ENCODE results near the gene UBE3B. TPM values are rescaled to one million over a fixed set of nuclear protein-coding genes. Genes with fewer than 3 reads are reported as not detected.

The UBE3B gene
- total RNA-seq, 1 donor from 2014 or later: 21.4 TPM

DNA sequence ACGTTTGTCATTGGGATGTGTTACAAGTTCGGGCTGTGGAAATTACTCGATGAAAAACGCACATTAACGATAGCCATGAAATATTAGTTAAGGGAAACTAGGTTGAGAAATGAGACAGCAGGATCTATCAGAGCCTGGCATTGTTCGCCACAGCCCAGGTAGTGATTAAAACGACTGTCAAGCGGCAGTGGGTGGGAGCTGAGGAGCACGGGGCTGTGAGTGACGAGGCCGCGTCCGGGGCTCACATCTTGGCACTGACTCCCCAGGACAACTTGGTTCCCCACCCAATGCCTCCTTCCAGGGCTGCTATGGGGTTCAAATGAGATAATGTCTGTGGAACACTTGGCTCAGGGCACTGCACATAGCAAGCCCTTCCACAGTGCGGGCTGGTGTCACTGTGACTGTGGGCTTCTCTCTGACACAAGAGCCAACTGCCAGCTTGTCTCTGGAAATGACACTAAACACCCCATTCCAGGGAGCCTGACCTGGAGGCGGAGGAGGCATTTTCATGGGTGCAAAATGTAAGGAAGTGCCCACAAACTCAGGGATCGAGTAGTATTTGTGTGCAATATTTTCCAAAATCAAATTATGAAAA lies 76.6 kb downstream of the UBE3B start:
- H3K27me3 ChIP-seq (ENCODE audit: control insufficient read depth in 3 of 3, insufficient read depth in 3 of 3, low read length in 3 of 3): peaks cover 29 to 37% (median 35%) of the 10 kb centered on the region in 3 donors
- H3K4me3 ChIP-seq (ENCODE audit: low read length in 3 of 3): no peak overlapping the region
- peaks cover 0 to 7% (median 2%) of the 10 kb centered on the region in 3 donors for H3K4me1 ChIP-seq (ENCODE audit: control insufficient read depth in 3 of 3, insufficient read depth in 3 of 3, low read length in 3 of 3)
- no peak overlapping the region for H3K27ac ChIP-seq (ENCODE audit: low read depth, low read length)
- no peaks in the 10 kb centered on the region for H3K9me3 ChIP-seq (ENCODE audit: control insufficient read depth in 3 of 3, low read length in 3 of 3)
- no peak overlapping the region for H3K9ac ChIP-seq (ENCODE audit: low read depth in 1 of 3, low read length in 3 of 3)
- H3K36me3 ChIP-seq (ENCODE audit: control insufficient read depth in 3 of 3, insufficient read depth in 3 of 3, low read length in 3 of 3): peaks cover 1 to 10% (median 7%) of the 10 kb centered on the region in 3 donors

DNA sequence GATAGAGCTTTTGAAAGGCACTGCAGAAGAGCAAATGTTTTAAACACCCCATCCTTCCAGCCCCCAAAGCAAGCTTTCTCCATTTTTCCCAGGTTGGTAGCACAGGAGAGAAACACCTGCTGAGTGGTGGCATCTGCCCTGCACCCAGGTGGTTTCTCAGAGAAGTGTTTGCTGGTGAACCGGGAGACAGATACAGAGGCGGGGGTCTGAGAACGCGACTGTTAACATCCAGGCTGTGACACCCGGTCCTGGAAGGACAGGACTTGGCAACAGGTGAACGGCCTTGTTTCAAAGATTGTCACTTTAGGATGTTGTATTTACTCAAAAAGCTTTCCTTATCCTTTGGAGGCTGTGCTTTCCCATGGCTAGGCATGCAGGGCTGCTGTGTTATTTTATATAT lies 77.3 kb downstream of the UBE3B start:
- peaks cover 1 to 12% (median 9%) of the 10 kb centered on the region in 3 donors for H3K36me3 ChIP-seq (ENCODE audit: control insufficient read depth in 3 of 3, insufficient read depth in 3 of 3, low read length in 3 of 3)
- H3K4me1 ChIP-seq (ENCODE audit: control insufficient read depth in 3 of 3, insufficient read depth in 3 of 3, low read length in 3 of 3): peaks cover 0 to 7% (median 2%) of the 10 kb centered on the region in 3 donors
- no peak overlapping the region for H3K9ac ChIP-seq (ENCODE audit: low read depth in 1 of 3, low read length in 3 of 3)
- no peak overlapping the region for H3K27ac ChIP-seq (ENCODE audit: low read depth, low read length)
- peaks cover 26 to 32% (median 29%) of the 10 kb centered on the region in 3 donors for H3K27me3 ChIP-seq (ENCODE audit: control insufficient read depth in 3 of 3, insufficient read depth in 3 of 3, low read length in 3 of 3)
- H3K4me3 ChIP-seq (ENCODE audit: low read length in 3 of 3): no peak overlapping the region
- no peaks in the 10 kb centered on the region for H3K9me3 ChIP-seq (ENCODE audit: control insufficient read depth in 3 of 3, low read length in 3 of 3)

DNA sequence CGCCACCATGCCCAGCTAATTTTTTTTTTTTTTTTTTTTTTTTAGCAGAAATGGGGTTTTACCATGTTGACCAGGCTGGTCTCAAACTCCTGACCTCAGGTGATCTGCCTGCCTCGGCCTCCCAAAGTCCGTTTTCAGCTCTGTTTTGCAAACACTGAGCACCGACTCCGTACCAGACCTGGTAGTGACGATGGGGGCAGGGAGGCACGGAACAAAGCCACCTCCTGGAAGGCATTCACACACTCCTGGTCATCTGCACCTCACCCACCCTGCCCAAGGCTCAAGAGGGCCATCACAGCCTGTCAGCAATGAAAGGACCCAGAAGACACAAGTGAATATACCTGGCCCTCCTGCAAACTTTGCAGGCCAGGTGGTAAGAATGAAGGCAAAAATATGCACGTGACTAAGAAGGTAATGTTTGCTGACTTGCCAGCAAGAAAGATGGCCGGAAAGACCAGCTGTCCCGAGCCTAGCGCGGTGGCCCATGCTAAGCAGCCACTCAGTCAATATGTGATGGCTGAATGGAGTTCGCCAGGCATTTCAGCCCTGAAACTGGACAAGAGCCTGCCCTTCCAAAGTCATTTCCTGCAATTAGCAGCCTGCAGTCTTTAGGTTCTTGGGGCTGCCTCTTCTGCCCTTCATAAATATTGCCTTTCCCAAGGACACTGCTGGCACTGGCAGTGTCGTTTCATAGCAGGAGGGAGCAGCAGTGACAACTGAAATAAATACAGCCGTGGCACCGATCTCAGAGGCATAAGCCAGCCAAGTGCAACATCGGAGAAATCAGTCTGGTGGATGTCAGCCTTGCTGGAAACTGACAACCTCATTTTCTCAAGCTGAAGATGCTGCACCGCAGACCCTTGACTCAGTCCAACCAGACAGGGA lies 78.2 kb downstream of the UBE3B start:
- peaks cover 0 to 7% (median 2%) of the 10 kb centered on the region in 3 donors for H3K4me1 ChIP-seq (ENCODE audit: control insufficient read depth in 3 of 3, insufficient read depth in 3 of 3, low read length in 3 of 3)
- H3K27me3 ChIP-seq (ENCODE audit: control insufficient read depth in 3 of 3, insufficient read depth in 3 of 3, low read length in 3 of 3): peaks cover 18 to 24% (median 21%) of the 10 kb centered on the region in 3 donors
- no peaks in the 10 kb centered on the region for H3K9me3 ChIP-seq (ENCODE audit: control insufficient read depth in 3 of 3, low read length in 3 of 3)
- H3K27ac ChIP-seq (ENCODE audit: low read depth, low read length): no peak overlapping the region
- H3K36me3 ChIP-seq (ENCODE audit: control insufficient read depth in 3 of 3, insufficient read depth in 3 of 3, low read length in 3 of 3): peaks cover 1 to 17% (median 12%) of the 10 kb centered on the region in 3 donors
- H3K9ac ChIP-seq (ENCODE audit: low read depth in 1 of 3, low read length in 3 of 3): no peak overlapping the region
- no peak overlapping the region for H3K4me3 ChIP-seq (ENCODE audit: low read length in 3 of 3)

DNA sequence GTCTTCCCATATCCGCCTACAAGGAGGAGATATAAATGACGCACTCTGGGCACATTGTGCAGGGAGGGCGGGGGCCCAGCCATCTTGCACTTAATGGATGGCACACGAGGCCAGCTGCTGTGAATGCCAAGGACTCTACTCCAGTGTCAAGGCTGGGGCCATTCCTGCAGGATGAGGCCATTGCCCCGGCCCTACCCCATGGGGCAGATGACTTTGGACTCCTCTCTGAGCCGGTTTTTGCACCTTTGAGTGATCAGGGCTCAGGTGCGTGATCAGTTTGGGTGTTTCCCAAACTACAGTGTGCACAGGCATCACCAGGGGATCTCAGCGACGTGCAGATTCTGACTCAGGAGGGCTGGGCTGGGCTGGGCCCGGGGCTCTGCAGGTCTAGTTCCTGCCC lies 79.8 kb downstream of the UBE3B start:
- Histone ChIP-seq H3K27ac (ENCODE audit: low read depth, low read length) (no peak overlapping the region), H3K9me3 (ENCODE audit: control insufficient read depth in 3 of 3, low read length in 3 of 3) (no peaks in the 10 kb centered on the region), H3K4me3 (ENCODE audit: low read length in 3 of 3) (no peak overlapping the region), H3K4me1 (ENCODE audit: control insufficient read depth in 3 of 3, insufficient read depth in 3 of 3, low read length in 3 of 3) (peaks cover 0 to 7% (median 2%) of the 10 kb centered on the region in 3 donors), H3K9ac (ENCODE audit: low read depth in 1 of 3, low read length in 3 of 3) (no peak overlapping the region), H3K27me3 (ENCODE audit: control insufficient read depth in 3 of 3, insufficient read depth in 3 of 3, low read length in 3 of 3) (peaks cover 13 to 15% (median 13%) of the 10 kb centered on the region in 3 donors), H3K36me3 (ENCODE audit: control insufficient read depth in 3 of 3, insufficient read depth in 3 of 3, low read length in 3 of 3) (peaks cover 8 to 24% (median 14%) of the 10 kb centered on the region in 3 donors)

DNA sequence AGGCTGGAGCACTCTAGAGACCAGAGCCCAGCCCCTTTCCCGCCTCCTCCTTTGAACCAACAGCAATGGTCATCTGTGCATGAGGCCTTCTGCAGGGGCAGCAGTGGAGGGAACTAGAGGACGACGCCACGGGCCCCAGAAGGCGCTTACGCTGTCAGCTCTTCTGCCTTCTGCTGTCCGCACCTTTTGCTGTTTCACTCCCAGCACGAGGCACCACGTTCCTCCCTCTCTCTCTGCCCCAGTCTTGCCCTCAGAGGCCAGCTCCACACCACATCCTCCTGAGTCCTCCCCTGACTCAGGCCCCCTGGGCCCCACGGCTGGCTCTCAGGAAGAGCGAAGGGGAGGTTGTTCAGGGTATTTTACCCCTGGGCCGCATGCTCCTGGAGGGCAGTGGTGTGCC lies 80.4 kb downstream of the UBE3B start:
- H3K9me3 ChIP-seq (ENCODE audit: control insufficient read depth in 3 of 3, low read length in 3 of 3): no peaks in the 10 kb centered on the region
- H3K27ac ChIP-seq (ENCODE audit: low read depth, low read length): no peak overlapping the region
- peaks cover 14 to 25% (median 20%) of the 10 kb centered on the region in 3 donors for H3K36me3 ChIP-seq (ENCODE audit: control insufficient read depth in 3 of 3, insufficient read depth in 3 of 3, low read length in 3 of 3)
- H3K27me3 ChIP-seq (ENCODE audit: control insufficient read depth in 3 of 3, insufficient read depth in 3 of 3, low read length in 3 of 3): peaks cover 10 to 12% (median 10%) of the 10 kb centered on the region in 3 donors
- no peak overlapping the region for H3K4me3 ChIP-seq (ENCODE audit: low read length in 3 of 3)
- peaks cover 0 to 7% (median 2%) of the 10 kb centered on the region in 3 donors for H3K4me1 ChIP-seq (ENCODE audit: control insufficient read depth in 3 of 3, insufficient read depth in 3 of 3, low read length in 3 of 3)
- H3K9ac ChIP-seq (ENCODE audit: low read depth in 1 of 3, low read length in 3 of 3): no peak overlapping the region

DNA sequence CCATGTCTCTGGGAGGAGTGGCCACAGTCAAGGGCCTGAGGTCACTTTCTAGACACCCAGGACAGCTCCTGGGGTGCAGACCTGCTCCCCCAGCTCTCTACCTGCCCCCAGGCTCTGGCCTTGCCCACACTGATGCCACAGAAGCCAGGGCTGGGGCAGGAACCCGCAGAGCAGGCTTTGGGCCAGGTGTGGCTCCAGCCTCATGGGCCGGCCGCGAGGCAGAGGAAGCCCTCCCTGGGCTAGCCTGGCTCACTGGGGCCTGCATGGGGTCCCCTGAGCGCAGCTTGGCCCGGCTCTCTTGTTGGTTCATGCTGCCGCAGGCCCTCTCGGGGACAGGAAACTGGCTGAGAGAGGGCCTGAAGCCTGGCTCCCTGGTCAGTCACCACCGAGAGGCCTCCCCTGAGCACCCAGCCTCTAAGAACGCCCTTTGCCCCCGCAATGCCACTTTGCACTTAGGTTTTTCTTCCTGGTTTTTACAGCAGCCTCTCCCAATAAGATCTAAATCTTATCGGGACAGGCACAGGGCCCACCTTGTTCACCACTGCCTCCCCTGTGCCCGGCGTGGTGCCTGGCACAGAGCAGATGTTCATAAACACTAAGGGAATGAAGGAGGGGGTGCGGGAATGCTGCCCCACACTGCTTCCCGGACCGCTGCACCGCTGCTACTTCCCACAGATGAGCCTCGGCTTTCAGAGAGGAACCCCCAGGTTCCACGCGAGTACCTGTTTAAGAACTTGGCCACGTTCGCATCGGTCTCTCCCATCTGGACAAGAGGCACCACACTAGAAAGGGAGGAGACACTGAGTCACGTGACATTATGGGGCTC lies 81.2 kb downstream of the UBE3B start:
- H3K36me3 ChIP-seq (ENCODE audit: control insufficient read depth in 3 of 3, insufficient read depth in 3 of 3, low read length in 3 of 3): peaks cover 19 to 32% (median 28%) of the 10 kb centered on the region in 3 donors
- H3K4me3 ChIP-seq (ENCODE audit: low read length in 3 of 3): no peak overlapping the region
- no peak overlapping the region for H3K27ac ChIP-seq (ENCODE audit: low read depth, low read length)
- peaks cover 5 to 7% (median 6%) of the 10 kb centered on the region in 3 donors for H3K27me3 ChIP-seq (ENCODE audit: control insufficient read depth in 3 of 3, insufficient read depth in 3 of 3, low read length in 3 of 3)
- no peaks in the 10 kb centered on the region for H3K9me3 ChIP-seq (ENCODE audit: control insufficient read depth in 3 of 3, low read length in 3 of 3)
- peaks cover 0 to 10% (median 6%) of the 10 kb centered on the region in 3 donors for H3K4me1 ChIP-seq (ENCODE audit: control insufficient read depth in 3 of 3, insufficient read depth in 3 of 3, low read length in 3 of 3)
- no peak overlapping the region for H3K9ac ChIP-seq (ENCODE audit: low read depth in 1 of 3, low read length in 3 of 3)

DNA sequence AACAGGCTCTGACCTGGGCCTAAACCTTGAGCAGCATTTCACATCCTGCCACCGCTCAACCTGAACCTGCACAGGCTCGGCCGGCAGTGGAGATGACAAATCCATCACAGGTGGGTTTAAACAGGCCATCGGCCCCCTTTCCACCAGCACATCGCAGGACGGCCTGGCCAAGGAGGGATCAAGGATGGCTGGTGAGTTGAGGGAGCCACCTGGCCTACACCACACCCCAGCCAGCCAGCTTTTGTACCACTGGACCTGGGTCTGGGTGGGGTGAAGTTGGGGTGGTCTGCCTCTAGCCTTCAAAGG lies 81.7 kb downstream of the UBE3B start:
- Histone ChIP-seq H3K36me3 (ENCODE audit: control insufficient read depth in 3 of 3, insufficient read depth in 3 of 3, low read length in 3 of 3) (peaks cover 22 to 33% (median 32%) of the 10 kb centered on the region in 3 donors), H3K27me3 (ENCODE audit: control insufficient read depth in 3 of 3, insufficient read depth in 3 of 3, low read length in 3 of 3) (peaks cover under 1 to 1% (median 1%) of the 10 kb centered on the region in 3 donors), H3K9ac (ENCODE audit: low read depth in 1 of 3, low read length in 3 of 3) (no peak overlapping the region), H3K4me3 (ENCODE audit: low read length in 3 of 3) (no peak overlapping the region), H3K4me1 (ENCODE audit: control insufficient read depth in 3 of 3, insufficient read depth in 3 of 3, low read length in 3 of 3) (peaks cover 0 to 10% (median 10%) of the 10 kb centered on the region in 3 donors), H3K27ac (ENCODE audit: low read depth, low read length) (no peak overlapping the region), H3K9me3 (ENCODE audit: control insufficient read depth in 3 of 3, low read length in 3 of 3) (no peaks in the 10 kb centered on the region)

DNA sequence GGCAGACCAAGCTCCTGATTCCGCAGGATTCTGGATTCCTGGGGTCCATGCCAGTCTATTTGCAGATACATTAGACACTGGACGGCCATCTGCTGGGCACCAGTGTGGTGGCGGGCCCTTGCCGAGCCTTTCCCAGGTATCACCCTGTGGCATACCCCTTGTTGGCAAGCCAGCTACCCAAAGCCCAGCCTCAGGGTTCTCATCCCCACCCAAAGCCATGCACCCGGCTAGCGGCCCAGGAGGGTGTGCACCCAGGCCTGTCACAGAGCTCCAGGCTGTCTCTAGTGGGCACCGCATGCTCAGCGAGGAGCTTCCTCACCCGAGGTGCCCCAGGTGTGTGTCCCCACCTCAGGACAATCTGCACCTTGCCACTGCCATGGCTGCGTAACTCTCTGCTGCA lies 82.2 kb downstream of the UBE3B start:
- Histone ChIP-seq H3K27me3 (ENCODE audit: control insufficient read depth in 3 of 3, insufficient read depth in 3 of 3, low read length in 3 of 3) (no peaks in the 10 kb centered on the region), H3K36me3 (ENCODE audit: control insufficient read depth in 3 of 3, insufficient read depth in 3 of 3, low read length in 3 of 3) (peaks cover 24 to 37% (median 35%) of the 10 kb centered on the region in 3 donors), H3K9me3 (ENCODE audit: control insufficient read depth in 3 of 3, low read length in 3 of 3) (no peaks in the 10 kb centered on the region), H3K27ac (ENCODE audit: low read depth, low read length) (no peak overlapping the region), H3K9ac (ENCODE audit: low read depth in 1 of 3, low read length in 3 of 3) (no peak overlapping the region), H3K4me3 (ENCODE audit: low read length in 3 of 3) (no peak overlapping the region), H3K4me1 (ENCODE audit: control insufficient read depth in 3 of 3, insufficient read depth in 3 of 3, low read length in 3 of 3) (peaks cover 0 to 10% (median 10%) of the 10 kb centered on the region in 3 donors)

DNA sequence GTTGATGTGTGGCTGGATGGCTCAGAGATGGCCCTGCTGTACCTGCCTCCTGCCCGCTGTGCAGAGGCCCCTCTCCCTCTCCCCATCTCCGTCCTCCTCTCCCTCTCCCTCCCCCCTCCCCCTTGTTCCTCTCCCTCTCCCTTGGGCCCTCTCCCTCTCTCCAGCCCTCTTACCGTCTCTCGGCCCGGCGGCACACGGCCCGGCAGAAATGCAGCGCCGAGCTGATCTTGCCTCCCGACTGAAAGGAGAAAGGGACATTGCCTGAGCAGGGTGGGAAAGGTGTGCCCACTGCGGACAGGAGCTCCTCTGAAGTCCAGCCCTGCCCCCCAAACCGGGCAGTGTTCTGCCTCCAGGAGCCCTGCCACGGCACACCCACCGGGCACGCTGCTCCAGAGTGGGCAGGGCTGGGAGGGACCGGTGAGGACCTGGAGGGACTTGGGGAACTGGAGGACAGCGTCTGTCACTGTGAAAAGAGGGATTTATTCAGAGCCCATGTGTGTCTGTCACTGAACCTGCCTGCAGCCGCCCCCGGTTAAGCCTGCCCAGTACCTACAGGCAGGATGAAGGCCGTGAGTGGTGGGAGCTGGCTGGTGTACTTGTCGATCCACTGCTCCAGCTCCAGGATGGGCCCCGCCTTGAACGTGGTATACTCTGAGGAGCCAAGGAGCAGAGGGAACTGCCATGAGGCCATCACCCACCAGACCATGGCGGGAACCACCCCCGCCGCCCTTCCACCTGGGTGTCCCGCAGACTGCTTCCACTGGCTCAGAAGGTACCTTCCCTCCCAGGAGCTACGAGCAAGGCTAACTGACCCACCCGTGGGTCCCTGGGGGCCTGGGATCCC lies 83.7 kb downstream of the UBE3B start:
- no peak overlapping the region for H3K27ac ChIP-seq (ENCODE audit: low read depth, low read length)
- peaks cover 0 to 8% (median 5%) of the 10 kb centered on the region in 3 donors for H3K4me1 ChIP-seq (ENCODE audit: control insufficient read depth in 3 of 3, insufficient read depth in 3 of 3, low read length in 3 of 3)
- no peaks in the 10 kb centered on the region for H3K9me3 ChIP-seq (ENCODE audit: control insufficient read depth in 3 of 3, low read length in 3 of 3)
- no peak overlapping the region for H3K4me3 ChIP-seq (ENCODE audit: low read length in 3 of 3)
- no peaks in the 10 kb centered on the region for H3K27me3 ChIP-seq (ENCODE audit: control insufficient read depth in 3 of 3, insufficient read depth in 3 of 3, low read length in 3 of 3)
- no peak overlapping the region for H3K9ac ChIP-seq (ENCODE audit: low read depth in 1 of 3, low read length in 3 of 3)
- H3K36me3 ChIP-seq (ENCODE audit: control insufficient read depth in 3 of 3, insufficient read depth in 3 of 3, low read length in 3 of 3): peaks cover 36 to 48% (median 38%) of the 10 kb centered on the region in 3 donors
